Activated CD4-positive, alpha-beta T cell treated with anti-CD3 and anti-CD28 coated beads, Interleukin-2, amount 10 ng/mL, durations not matched to agents 24 days and 14 days (primary cell): ENCODE data around the gene CACNG3. TPM values are rescaled to one million over a fixed set of nuclear protein-coding genes. Genes with fewer than 3 reads are reported as not detected.

ENCODE experiments used
- DNase-seq: peaks from one replicate; pipeline ENCODE4 v3.0.0; 2022
- H3K27ac Mint-ChIP-seq: one replicate; pipeline ENCODE4 v1.8.0; 2022; ENCODE audit warnings: mild to moderate bottlenecking, mixed read lengths
- H3K27me3 Mint-ChIP-seq: one replicate; pipeline ENCODE4 v1.8.0; 2022; ENCODE audit warnings: mixed read lengths
- H3K36me3 Mint-ChIP-seq: one replicate; pipeline ENCODE4 v1.8.0; 2022; ENCODE audit warnings: low read depth, mild to moderate bottlenecking, mixed read lengths
- H3K4me1 Mint-ChIP-seq: one replicate; pipeline ENCODE4 v1.8.0; 2021; ENCODE audit warnings: mixed read lengths
- H3K4me3 Mint-ChIP-seq: one replicate; pipeline ENCODE4 v1.8.0; 2022; ENCODE audit warnings: mild to moderate bottlenecking, moderate library complexity, mixed read lengths
- H3K9me3 Mint-ChIP-seq: one replicate; pipeline ENCODE4 v1.8.0; 2021; ENCODE audit warnings: mixed read lengths
- intact Hi-C: fragments of 100-400 bp; cut with micrococcal nuclease; formaldehyde crosslinking; loops from one replicate; pipeline ENCODE4 v1.15.1; 2023
- total RNA-seq: library from RNA; stranded (reverse); gene quantifications from 2 replicates; pipeline ENCODE4 v1.2.3, GENCODE V29; 2022

The CACNG3 gene
- total RNA-seq, 1 donor from 2014 or later = not detected

DNA sequence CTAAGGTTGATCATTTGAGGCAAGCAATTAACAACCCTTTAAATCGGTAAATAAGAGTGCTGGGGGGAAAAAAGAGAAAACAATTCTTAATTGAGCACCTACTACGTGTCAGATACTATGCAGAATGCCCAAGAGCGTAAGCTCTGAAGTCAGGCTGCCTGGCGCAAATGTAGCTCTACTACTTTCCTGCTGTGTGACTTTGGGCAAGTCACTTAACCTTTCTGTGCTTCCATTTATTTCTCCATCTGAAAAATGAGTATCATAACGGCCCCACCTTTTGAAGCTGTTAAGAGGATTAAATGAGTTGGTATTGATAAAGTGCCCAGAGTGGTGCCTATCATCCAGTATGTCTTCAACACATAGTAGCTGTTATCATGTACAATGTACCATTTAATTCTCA lies 102.0 kb downstream of the CACNG3 start:
- DNase-seq = no peak
- Mint-ChIP-seq H3K9me3 (no peaks in the 10 kb centered on the region), H3K4me3 (no peak overlapping the region), H3K27me3 (no peaks in the 10 kb centered on the region), H3K27ac (no peak overlapping the region), H3K4me1 (no peaks in the 10 kb centered on the region), H3K36me3 (no peaks in the 10 kb centered on the region)
- intact Hi-C loops = no loop called here

DNA sequence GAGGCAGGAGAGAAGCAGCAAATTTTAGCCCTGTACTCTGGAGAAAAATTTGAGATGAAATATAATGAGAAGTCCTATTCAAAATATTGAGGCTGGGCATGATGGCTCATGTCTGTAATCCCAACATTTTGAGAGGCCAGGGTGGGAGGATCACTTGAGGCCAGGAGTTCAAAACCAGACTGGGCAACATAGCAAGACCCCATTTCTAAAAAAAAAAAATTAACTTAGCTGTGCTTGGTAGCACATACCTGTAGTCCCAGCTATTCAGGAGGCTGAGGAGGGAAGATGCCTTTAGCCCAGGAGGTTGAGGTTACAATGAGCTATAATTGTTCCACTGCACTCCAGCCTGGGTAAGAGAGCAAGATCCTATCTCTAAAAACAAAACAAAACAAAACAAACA lies 103.4 kb downstream of the CACNG3 start:
- no peaks in the 10 kb centered on the region for H3K9me3 Mint-ChIP-seq
- H3K36me3 Mint-ChIP-seq = no peaks in the 10 kb centered on the region
- H3K27me3 Mint-ChIP-seq = no peaks in the 10 kb centered on the region
- intact Hi-C loops = no loop called here
- no peak for DNase-seq
- no peaks in the 10 kb centered on the region for H3K4me1 Mint-ChIP-seq
- no peak overlapping the region for H3K27ac Mint-ChIP-seq
- no peak overlapping the region for H3K4me3 Mint-ChIP-seq

DNA sequence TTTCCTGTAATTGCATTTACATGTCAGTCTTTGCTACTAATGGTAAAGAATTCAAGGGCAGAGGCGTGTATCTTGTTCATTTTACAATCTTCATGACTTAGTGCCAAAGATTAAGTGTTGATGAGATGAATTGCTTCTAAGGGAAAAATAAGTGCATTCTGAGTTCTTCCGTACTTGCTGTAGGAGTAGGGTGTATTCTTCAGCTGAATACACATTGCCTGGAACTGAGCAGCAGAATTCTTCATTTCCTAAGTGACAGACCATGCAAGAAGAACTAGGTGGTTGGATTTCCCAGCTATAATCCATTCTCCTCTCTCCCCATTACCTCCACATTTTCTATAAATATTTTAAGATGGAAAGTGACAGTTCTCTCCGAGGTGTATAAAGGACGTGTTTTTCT lies 104.8 kb downstream of the CACNG3 start:
- Mint-ChIP-seq H3K4me1 (no peaks in the 10 kb centered on the region), H3K36me3 (no peaks in the 10 kb centered on the region), H3K27ac (no peak overlapping the region), H3K4me3 (no peak overlapping the region), H3K9me3 (no peaks in the 10 kb centered on the region), H3K27me3 (no peaks in the 10 kb centered on the region)
- no peak for DNase-seq
- intact Hi-C loops = no loop called here

DNA sequence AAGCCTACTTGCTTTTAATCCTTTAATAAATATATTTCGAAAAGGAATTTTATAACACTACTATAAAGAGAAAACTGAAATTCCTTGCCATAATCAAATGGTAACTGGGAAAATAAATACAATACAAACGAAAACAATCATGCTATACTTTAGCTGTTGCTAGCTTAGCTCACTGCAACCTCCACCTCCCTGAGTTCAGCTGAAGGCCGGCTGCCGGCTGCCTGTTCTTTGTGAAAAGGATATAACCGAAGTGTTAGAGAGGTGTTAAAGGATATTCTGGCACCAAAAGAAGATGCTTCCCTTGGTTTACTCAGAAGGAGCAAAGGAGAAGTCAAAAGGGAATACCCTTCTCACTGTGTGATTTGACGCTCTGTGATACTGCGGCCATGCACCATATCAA lies 108.5 kb downstream of the CACNG3 start:
- Mint-ChIP-seq H3K4me3 (no peak overlapping the region), H3K4me1 (no peaks in the 10 kb centered on the region), H3K27me3 (no peaks in the 10 kb centered on the region), H3K27ac (no peak overlapping the region), H3K36me3 (no peaks in the 10 kb centered on the region), H3K9me3 (no peaks in the 10 kb centered on the region)
- DNase-seq = no peak
- intact Hi-C loops = no loop called here

DNA sequence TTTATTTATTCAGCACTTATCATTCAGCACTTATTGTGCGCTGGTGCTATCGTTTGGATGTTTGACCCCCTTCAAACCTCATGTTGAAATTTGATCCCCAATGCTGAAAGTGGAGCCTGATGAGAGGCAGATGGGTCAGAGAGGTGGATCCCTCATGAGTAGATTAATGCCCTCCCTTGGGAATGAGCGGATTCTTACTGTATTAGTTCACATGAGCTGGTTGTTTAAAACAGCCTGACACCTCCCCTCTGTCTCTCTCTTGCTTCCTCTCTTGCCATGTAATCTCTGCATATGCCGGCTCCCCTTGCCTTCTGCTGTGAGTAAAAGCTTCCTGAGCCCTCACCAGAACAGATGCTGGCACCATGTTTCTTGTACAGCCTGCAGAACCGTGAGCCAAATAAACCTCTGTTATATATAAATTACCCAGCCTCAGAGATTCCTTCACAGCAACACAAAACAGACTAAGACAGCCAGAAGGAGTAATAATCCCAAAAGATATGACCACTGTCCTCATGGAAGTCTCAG lies 111.1 kb downstream of the CACNG3 start:
- no peaks in the 10 kb centered on the region for H3K27me3 Mint-ChIP-seq
- no peak for DNase-seq
- intact Hi-C loops = no loop called here
- no peaks in the 10 kb centered on the region for H3K9me3 Mint-ChIP-seq
- no peak overlapping the region for H3K27ac Mint-ChIP-seq
- no peaks in the 10 kb centered on the region for H3K4me1 Mint-ChIP-seq
- no peak overlapping the region for H3K4me3 Mint-ChIP-seq
- no peaks in the 10 kb centered on the region for H3K36me3 Mint-ChIP-seq

DNA sequence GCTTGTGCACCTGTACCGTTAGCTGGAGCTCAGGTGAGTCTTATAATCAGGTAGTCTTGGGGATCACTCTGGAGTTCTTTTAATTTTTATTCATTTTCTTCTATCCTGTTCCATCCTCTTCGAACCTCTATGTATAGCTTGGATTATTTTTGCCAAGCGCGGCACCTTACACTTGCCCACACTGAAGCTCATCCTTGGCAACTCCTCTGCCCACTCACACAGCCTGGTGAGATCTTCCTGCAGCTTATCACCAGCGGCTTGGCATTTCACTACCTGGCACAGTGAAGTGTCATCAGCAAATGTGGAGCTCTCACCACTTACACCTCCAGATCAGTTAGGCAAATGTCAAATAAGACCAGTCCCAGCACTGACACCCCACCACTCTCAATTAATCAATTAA lies 116.7 kb downstream of the CACNG3 start:
- Mint-ChIP-seq H3K27me3 (no peaks in the 10 kb centered on the region), H3K4me1 (no peaks in the 10 kb centered on the region), H3K27ac (no peak overlapping the region), H3K9me3 (no peaks in the 10 kb centered on the region), H3K4me3 (no peak overlapping the region), H3K36me3 (no peaks in the 10 kb centered on the region)
- intact Hi-C loops = no loop called here
- no peak for DNase-seq

DNA sequence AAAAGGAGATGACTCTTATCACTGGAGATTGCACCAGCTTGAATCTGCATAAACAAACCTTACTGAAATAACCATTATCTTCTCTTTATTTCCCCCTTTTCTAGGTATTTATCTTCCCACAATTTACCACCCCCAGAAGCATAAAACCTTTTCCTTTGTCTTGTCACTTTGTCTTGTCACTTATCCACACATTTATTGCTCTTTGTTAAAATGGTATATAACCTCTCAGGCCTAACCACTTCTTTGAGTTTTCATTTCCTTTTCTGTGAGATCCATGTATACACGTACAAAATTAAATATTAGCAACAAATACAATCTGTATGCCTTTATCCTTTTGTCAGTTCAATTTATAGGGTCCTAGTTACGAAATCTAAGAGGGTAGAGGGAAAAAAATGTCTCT lies 122.9 kb downstream of the CACNG3 start:
- H3K36me3 Mint-ChIP-seq = no peaks in the 10 kb centered on the region
- no peak overlapping the region for H3K4me3 Mint-ChIP-seq
- H3K9me3 Mint-ChIP-seq = peaks cover 15% of the 10 kb centered on the region
- intact Hi-C loops = no loop called here
- no peak for DNase-seq
- H3K27ac Mint-ChIP-seq = no peak overlapping the region
- no peaks in the 10 kb centered on the region for H3K27me3 Mint-ChIP-seq
- no peaks in the 10 kb centered on the region for H3K4me1 Mint-ChIP-seq

DNA sequence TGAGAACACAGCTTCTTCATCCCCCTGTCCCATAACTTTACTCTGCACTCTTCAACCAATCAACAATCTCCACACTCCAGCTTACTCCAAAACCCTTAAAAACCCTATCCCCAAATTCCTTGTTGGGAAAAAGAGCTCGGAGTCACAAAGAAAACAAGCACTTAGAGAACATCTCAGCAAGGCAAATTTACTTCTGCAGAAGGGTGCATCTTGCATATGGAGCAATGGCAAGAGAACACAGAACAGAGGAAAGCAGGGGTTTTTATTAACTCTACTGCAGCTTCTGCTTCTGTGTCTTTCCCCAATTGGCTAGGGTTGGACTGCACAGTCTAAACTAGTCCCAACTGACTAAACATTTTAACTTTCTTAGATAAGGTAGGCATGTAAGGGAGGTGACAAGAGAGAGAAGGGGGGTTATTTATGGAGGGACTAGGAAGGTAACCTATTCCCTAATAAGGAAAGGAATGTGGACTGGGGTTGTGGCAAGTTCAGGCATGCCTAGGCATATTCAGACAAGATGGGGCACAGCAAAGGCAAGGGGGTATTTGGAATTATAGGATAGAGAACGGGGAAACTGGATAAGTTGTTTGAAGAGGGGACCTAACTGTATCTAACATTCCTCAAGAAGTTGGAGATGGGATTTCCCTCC lies 125.5 kb downstream of the CACNG3 start:
- H3K9me3 Mint-ChIP-seq = peaks cover 15% of the 10 kb centered on the region
- DNase-seq = no peak
- H3K27me3 Mint-ChIP-seq = no peaks in the 10 kb centered on the region
- H3K27ac Mint-ChIP-seq = no peak overlapping the region
- H3K4me3 Mint-ChIP-seq = no peak overlapping the region
- no peaks in the 10 kb centered on the region for H3K4me1 Mint-ChIP-seq
- intact Hi-C loops = no loop called here
- no peaks in the 10 kb centered on the region for H3K36me3 Mint-ChIP-seq

DNA sequence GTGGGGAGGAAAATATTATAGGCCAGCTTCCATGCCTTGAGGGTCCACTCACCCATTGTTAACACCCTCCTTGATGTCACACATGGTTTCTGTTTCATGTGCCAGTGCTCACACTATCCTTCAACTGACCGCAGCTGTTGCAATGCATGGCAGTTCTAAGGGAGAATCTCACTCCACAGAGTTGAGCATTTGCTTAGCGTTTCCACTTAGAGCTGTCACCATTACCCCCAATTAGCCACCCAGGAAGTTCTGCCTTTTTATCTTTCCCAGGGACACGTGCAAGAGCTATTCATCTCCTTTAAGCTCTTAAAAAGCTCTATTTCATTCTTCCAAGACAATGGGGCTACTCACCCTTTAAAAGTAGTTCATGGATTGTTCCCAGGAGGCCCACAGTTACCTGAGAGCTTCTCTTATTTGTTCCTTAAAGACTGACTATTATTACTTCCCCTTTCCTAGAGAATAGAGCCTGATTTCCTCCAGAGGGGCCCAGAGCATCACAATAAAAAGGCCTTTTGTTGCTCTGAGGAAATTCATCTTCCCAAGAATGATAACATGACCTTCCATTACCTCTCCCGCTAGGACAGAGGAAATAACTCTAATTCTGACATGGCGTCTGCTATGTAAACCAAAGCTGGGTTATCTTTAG lies 126.8 kb downstream of the CACNG3 start:
- Mint-ChIP-seq H3K9me3 (peaks cover 15% of the 10 kb centered on the region), H3K4me3 (no peak overlapping the region), H3K27me3 (no peaks in the 10 kb centered on the region), H3K4me1 (no peaks in the 10 kb centered on the region), H3K27ac (no peak overlapping the region), H3K36me3 (no peaks in the 10 kb centered on the region)
- no peak for DNase-seq
- intact Hi-C loops = no loop called here

DNA sequence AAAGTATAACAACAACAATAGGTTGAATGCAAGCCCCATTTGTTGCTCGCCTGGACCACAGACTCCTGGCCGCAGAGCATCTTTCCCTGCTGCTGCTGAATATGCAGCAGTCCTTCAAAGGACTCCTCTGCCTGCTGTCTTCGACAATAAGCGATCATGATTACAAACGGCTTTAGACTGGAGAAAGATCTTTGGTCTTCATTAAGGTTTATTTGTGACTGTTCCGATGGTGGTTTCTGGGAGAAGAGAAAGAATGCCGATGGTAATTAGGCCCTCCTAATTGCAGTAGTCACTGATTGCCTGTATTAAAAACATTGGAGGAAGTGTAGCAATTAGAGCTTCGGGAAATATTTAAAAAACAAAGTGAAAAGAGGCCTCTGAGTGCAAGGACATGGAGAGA lies 138.2 kb downstream of the CACNG3 start:
- no peaks in the 10 kb centered on the region for H3K4me1 Mint-ChIP-seq
- no peak for DNase-seq
- peaks cover 2% of the 10 kb centered on the region for H3K27me3 Mint-ChIP-seq
- H3K9me3 Mint-ChIP-seq = no peaks in the 10 kb centered on the region
- intact Hi-C loops = no loop called here
- no peaks in the 10 kb centered on the region for H3K36me3 Mint-ChIP-seq
- no peak overlapping the region for H3K27ac Mint-ChIP-seq
- H3K4me3 Mint-ChIP-seq = no peak overlapping the region

DNA sequence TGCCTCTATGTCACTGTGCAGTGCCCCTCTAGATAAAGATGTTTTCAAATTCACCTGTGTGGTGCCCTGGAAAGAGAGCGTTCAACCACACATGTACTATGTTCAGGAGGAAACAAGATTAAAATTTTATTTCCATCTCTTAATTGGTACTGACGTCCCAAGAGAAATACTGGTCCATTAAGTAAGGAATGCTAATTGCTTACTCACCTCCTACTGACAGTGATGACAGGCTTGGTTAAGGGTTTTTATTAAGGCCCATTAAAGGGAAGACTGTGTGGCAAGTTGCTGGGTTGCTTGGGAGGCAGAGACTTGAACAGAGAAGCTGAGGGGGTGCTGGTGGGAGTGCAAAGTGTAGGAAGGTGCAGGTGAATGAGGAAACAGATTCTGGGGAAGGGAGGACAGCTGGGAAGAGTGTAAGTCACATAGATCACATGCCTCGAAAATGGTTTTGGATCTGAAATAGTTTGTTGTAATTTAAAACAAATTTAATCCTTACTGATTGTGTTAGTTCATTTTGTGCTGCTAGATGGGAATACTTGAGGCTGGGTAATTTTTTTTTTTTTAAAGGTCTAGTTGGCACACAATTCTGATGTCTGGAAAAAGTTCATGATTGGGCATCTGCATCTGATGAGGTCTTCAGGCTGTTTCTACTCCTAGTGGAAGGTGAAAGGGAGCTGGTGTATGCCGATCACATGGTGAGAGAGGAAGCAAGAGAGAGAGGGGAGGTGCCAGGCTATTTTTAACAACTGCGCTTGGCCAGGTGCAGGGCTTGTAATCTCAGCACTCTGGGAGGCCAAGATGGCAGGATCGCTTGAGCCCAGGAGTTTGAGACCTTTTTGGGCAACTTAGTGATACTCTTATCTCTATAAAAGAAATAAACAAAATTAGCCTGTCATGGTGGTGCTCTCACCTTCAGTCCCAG lies 140.5 kb downstream of the CACNG3 start:
- no peak for DNase-seq
- intact Hi-C loops = no loop called here
- Mint-ChIP-seq H3K27ac (no peak overlapping the region), H3K36me3 (no peaks in the 10 kb centered on the region), H3K9me3 (no peaks in the 10 kb centered on the region), H3K4me3 (no peak overlapping the region), H3K4me1 (no peaks in the 10 kb centered on the region), H3K27me3 (peaks cover 2% of the 10 kb centered on the region)

DNA sequence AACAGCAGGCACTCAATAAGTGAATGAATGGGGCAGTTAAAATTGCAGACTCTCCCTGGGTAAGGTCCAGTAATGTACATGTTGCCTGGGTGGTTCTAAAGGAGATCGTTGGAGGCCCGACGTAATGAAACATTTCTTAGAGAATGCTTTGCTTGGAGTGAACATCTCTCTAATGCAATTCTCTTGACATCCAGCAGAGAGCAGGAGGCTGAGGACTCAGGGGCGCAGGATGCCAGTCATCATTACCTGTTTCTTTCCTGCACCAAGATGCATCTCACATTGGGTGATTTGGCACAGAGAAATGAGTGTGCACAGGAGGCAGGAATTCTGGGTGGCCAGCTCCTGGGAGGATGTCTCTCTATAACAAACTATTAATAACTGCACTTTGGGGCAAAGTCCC lies 152.9 kb downstream of the CACNG3 start:
- Mint-ChIP-seq H3K27ac (no peak overlapping the region), H3K9me3 (no peaks in the 10 kb centered on the region), H3K27me3 (no peaks in the 10 kb centered on the region), H3K36me3 (no peaks in the 10 kb centered on the region), H3K4me1 (no peaks in the 10 kb centered on the region), H3K4me3 (no peak overlapping the region)
- intact Hi-C loops = no loop called here
- no peak for DNase-seq
